H1 (cell line): Measurements from ENCODE around the gene KCNK13. TPM values are rescaled to one million over a fixed set of nuclear protein-coding genes. Genes with fewer than 3 reads are reported as not detected.

Experiments used
- CHD1 ChIP-seq: IDR thresholded peaks from 2 replicates; pipeline ENCODE4 v1.6.1; 2012; ENCODE audit warnings: low read depth, low read length, improper control_type of control experiment
- CTCF ChIP-seq, 3 experiments: IDR thresholded peaks; 1 replicate in 2 of 3; 2 replicates in 1 of 3; pipeline versions ENCODE4 v1.5.1 to v1.6.1; 2011; ENCODE audit warnings: low read length in 3 of 3, mild to moderate bottlenecking in 3 of 3, inconsistent platforms in 2 of 3, low read depth in 1 of 3, moderate library complexity in 1 of 3; ENCODE audit not compliant: insufficient read depth in 1 of 3; ENCODE audit errors: control extremely low read depth in 1 of 3
- SP4 ChIP-seq: IDR thresholded peaks from 2 replicates; pipeline ENCODE4 v1.6.1; 2012; ENCODE audit warnings: low read length, inconsistent platforms
- polyA plus RNA-seq, 7 experiments: library from polyadenylated mRNA; depleted of rRNA in 3 of 7; stranded (reverse) in 5 of 7; unstranded in 2 of 7; fragments of >200 nt in 5 of 7; fragments of 200-250 nt in 2 of 7; gene quantifications; 1 replicate in 5 of 7; 2 replicates in 1 of 7; 4 replicates in 1 of 7; pipeline versions ENCODE4 v1.2.1 to v1.2.3, GENCODE V29; 2011 to 2013; ENCODE audit warnings: missing spikeins in 2 of 7, mixed read lengths in 2 of 7
- total RNA-seq: library from RNA; stranded (reverse); fragmentation: NEBNext Ultra II Directional; extraction: Animal tissue kit (Norgen Biotek cat#: 25700); gene quantifications from 2 replicates; pipeline ENCODE4 v1.2.1, GENCODE V29; 2021

Gene KCNK13
- total and polyA plus RNA-seq, 2 of the 8 experiments (the other 6 are each of a cell fraction or from before 2014, with no cell fraction given) = 0.39 to 0.48 TPM

GRCh38 chr14:90188588-90188987, 126.8 kb downstream of the KCNK13 start (continued):
- TF ChIP-seq CTCF (IDR thresholded peaks at IDR 0.05; ENCODE audit: control extremely low read depth in 1 of 3, insufficient read depth in 1 of 3, low read depth in 1 of 3, low read length in 3 of 3) (no peak), SP4 (no peak), CHD1 (no peak)
